Endothelial cell (in vitro differentiated cells): ENCODE measurements around the gene RAB30. TPM values are rescaled to one million over a fixed set of nuclear protein-coding genes. Genes with fewer than 3 reads are reported as not detected.

ENCODE experiments used
- DNase-seq: peaks from one replicate; pipeline ENCODE4 v3.0.0; 2021; ENCODE audit warnings: low spot score
- H3K27ac Mint-ChIP-seq: one replicate; pipeline ENCODE4 v1.8.0; 2021; ENCODE audit warnings: mixed read lengths, inconsistent platforms; ENCODE audit not compliant: unreplicated experiment
- H3K27me3 Mint-ChIP-seq: one replicate; pipeline ENCODE4 v1.8.0; 2021; ENCODE audit warnings: mild to moderate bottlenecking, moderate library complexity, mixed read lengths, inconsistent platforms; ENCODE audit not compliant: unreplicated experiment
- H3K36me3 Mint-ChIP-seq: one replicate; pipeline ENCODE4 v1.8.0; 2021; ENCODE audit warnings: mild to moderate bottlenecking, low read depth, mixed read lengths, inconsistent platforms; ENCODE audit not compliant: unreplicated experiment
- H3K4me1 Mint-ChIP-seq: one replicate; pipeline ENCODE4 v1.8.0; 2021; ENCODE audit warnings: mild to moderate bottlenecking, mixed read lengths, inconsistent platforms; ENCODE audit not compliant: unreplicated experiment
- H3K4me3 Mint-ChIP-seq: one replicate; pipeline ENCODE4 v1.8.0; 2021; ENCODE audit warnings: mild to moderate bottlenecking, mixed read lengths, inconsistent platforms; ENCODE audit not compliant: unreplicated experiment
- H3K9me3 Mint-ChIP-seq: one replicate; pipeline ENCODE4 v1.8.0; 2021; ENCODE audit warnings: mixed read lengths, inconsistent platforms; ENCODE audit not compliant: unreplicated experiment
- total RNA-seq: library from RNA; stranded (reverse); fragmentation: NEBNext Ultra II Directional; extraction: Animal tissue kit (Norgen Biotek cat#: 25700); gene quantifications from one replicate; pipeline ENCODE4 v1.2.1, GENCODE V29; 2021; ENCODE audit not compliant: unreplicated experiment
- TF ChIP-seq, protein P1 (sequence below): fragments of 200-600 bp; sonication (generic); IDR thresholded peaks from one replicate; pipeline ENCODE4 v1.5.0; 2021; ENCODE audit warnings: antibody characterized with exemption; ENCODE audit not compliant: unreplicated experiment

Gene RAB30
- total RNA-seq, 1 donor from 2014 or later, result 18.6 TPM

DNA sequence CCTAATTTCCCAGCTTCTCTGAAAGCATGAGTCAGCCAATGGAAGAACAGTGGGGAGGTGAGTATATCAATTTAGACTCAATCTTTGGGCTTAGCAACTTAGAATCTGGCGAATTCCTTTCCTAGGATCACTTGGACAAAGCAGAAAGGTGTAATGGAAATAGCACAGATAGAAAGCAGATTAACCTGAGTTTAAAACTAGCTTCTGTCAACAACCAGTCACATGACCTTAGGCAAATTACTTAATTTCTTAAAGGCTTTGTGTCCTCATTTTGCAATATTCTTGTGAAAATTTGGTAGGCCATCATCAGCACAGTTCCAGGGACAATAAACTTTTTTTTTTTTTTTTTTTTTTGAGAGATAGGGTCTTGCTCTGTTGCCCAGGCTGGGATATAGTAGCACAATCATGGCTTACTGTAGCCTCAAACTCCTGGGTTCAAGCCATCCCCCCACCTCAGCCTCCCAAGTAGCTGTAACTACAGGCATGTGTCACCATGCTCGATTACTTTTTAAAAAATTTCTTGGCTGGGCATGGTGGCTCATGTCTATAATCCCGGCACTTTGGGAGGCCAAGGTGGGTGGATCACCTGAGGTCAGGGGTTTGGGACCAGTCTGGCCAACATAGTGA, 44.4 kb upstream of the RAB30 start:
- H3K27me3 Mint-ChIP-seq, result no peaks in the 10 kb centered on the region
- no peak overlapping the region for H3K4me3 Mint-ChIP-seq
- H3K9me3 Mint-ChIP-seq, result no peaks in the 10 kb centered on the region
- H3K4me1 Mint-ChIP-seq, result peaks cover 7% of the 10 kb centered on the region
- no peak for DNase-seq
- H3K27ac Mint-ChIP-seq, result no peak overlapping the region
- TF ChIP-seq, protein P1, sequence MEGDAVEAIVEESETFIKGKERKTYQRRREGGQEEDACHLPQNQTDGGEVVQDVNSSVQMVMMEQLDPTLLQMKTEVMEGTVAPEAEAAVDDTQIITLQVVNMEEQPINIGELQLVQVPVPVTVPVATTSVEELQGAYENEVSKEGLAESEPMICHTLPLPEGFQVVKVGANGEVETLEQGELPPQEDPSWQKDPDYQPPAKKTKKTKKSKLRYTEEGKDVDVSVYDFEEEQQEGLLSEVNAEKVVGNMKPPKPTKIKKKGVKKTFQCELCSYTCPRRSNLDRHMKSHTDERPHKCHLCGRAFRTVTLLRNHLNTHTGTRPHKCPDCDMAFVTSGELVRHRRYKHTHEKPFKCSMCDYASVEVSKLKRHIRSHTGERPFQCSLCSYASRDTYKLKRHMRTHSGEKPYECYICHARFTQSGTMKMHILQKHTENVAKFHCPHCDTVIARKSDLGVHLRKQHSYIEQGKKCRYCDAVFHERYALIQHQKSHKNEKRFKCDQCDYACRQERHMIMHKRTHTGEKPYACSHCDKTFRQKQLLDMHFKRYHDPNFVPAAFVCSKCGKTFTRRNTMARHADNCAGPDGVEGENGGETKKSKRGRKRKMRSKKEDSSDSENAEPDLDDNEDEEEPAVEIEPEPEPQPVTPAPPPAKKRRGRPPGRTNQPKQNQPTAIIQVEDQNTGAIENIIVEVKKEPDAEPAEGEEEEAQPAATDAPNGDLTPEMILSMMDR, result no peak
- no peaks in the 10 kb centered on the region for H3K36me3 Mint-ChIP-seq

DNA sequence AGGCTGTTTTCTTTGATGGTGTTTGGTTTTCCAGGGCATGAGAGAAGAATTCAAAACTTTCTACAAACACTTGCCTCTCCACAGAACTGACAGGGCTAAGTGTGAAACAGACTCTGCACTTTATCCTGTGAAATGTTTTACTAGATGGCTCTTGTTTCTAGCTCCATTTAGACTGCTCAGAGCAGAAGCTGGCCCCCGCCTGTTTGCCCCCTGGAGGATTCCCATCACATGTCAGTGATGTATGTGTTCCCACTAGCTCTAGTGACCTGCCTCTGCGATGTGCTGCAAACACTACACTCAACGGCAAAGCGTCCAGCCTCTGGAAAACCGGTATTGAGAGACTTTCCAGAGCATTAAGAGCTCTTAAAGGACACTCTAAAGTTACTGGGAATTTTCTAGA, 43.9 kb upstream of the RAB30 start:
- no peak overlapping the region for H3K27ac Mint-ChIP-seq
- no peak for DNase-seq
- H3K4me1 Mint-ChIP-seq, result peaks cover 7% of the 10 kb centered on the region
- no peaks in the 10 kb centered on the region for H3K27me3 Mint-ChIP-seq
- H3K4me3 Mint-ChIP-seq, result no peak overlapping the region
- TF ChIP-seq, protein P1, result no peak
- no peaks in the 10 kb centered on the region for H3K36me3 Mint-ChIP-seq
- H3K9me3 Mint-ChIP-seq, result no peaks in the 10 kb centered on the region

DNA sequence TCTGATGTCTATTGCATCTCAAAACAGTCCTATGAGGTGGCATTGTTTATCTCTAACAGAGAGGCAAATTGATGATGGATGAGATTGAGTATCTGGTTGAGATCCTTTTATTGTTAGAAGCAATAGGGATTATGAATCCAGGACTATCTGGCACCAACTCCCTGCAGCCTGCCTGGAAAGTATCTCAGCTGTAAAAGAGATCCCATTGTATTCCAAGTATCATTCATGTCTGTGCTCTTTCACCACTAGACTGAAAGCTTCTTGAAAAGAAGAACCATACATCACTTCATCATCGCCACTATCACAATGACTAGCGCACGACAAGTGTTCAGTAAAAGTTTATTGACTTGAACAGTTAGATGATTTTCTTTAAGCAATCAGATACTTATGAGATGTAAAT, 43.3 kb upstream of the RAB30 start:
- no peak overlapping the region for H3K27ac Mint-ChIP-seq
- no peak overlapping the region for H3K4me3 Mint-ChIP-seq
- DNase-seq, result no peak
- H3K9me3 Mint-ChIP-seq, result no peaks in the 10 kb centered on the region
- H3K36me3 Mint-ChIP-seq, result no peaks in the 10 kb centered on the region
- no peaks in the 10 kb centered on the region for H3K27me3 Mint-ChIP-seq
- TF ChIP-seq, protein P1, result no peak
- peaks cover 7% of the 10 kb centered on the region for H3K4me1 Mint-ChIP-seq

DNA sequence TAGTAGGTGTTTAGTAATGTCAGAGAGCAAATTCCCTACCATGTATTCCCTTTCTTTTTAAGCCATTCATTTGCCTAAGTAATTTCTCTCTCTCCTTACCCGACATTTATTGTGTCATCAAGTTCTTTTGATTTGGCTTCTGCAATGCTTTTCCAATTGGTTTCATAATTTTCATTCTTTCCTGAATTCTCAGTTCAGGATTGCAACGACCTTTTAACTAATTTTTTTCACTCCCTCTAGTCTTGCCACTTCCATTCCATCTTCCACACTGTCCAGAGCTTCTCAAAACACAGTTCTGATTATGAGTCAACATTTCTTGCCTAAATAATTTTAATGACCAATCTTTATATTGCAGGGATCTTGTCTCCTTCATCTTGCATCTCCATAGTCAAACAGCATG, 41.2 kb upstream of the RAB30 start:
- Mint-ChIP-seq H3K36me3 (no peaks in the 10 kb centered on the region), H3K4me3 (no peak overlapping the region), H3K27ac (no peak overlapping the region), H3K9me3 (no peaks in the 10 kb centered on the region), H3K4me1 (no peaks in the 10 kb centered on the region), H3K27me3 (no peaks in the 10 kb centered on the region)
- DNase-seq, result no peak
- TF ChIP-seq, protein P1, result no peak

DNA sequence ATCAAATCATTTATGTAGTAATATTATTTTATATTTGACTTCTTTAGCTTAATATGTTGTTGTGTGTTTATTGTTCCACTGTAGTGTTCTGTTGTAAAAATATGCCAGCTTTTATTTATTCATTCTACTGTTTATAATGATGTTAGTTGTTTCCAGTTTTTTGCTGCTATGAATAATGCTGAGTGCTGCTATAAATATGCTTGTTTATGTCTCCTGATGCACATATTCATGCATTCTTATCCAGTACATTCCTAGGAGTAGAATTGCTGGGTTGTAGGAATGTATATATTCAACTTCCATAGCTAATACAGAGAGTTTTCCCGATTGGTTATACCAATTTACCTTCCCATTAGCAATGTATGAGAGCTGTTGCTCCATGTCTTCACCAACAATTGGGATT, 33.5 kb upstream of the RAB30 start:
- Mint-ChIP-seq H3K4me1 (no peaks in the 10 kb centered on the region), H3K4me3 (no peak overlapping the region), H3K36me3 (no peaks in the 10 kb centered on the region), H3K9me3 (no peaks in the 10 kb centered on the region), H3K27me3 (peaks cover 2% of the 10 kb centered on the region), H3K27ac (no peak overlapping the region)
- DNase-seq, result no peak
- TF ChIP-seq, protein P1, result no peak
